Liver (tissue), 9 donors: ENCODE data around the gene DHRS9. TPM values are rescaled to one million over a fixed set of nuclear protein-coding genes. Genes with fewer than 3 reads are reported as not detected.

ENCODE experiments used
- DNase-seq: peaks from one replicate; pipeline ENCODE4 v3.0.0-alpha.2; 2017; ENCODE audit warnings: low spot score
- H3K27ac ChIP-seq, 2 donors: one replicate each; pipeline ENCODE4 v1.7.0; 2013; ENCODE audit warnings: inconsistent platforms in 2 of 2, low read length in 2 of 2, control low read depth in 1 of 2, low read depth in 1 of 2, mild to moderate bottlenecking in 1 of 2
- H3K27me3 ChIP-seq, 4 donors: one replicate each; pipeline versions ENCODE4 v1.6.1 to v1.7.0; 2013; ENCODE audit warnings: low read length in 3 of 4, inconsistent platforms in 1 of 4, mild to moderate bottlenecking in 1 of 4, moderate library complexity in 1 of 4; ENCODE audit not compliant: control insufficient read depth in 4 of 4, insufficient read depth in 4 of 4
- H3K36me3 ChIP-seq, 4 donors: one replicate each; pipeline versions ENCODE4 v1.6.1 to v1.7.0; 2013; ENCODE audit warnings: low read length in 3 of 4, mild to moderate bottlenecking in 3 of 4, low read depth in 1 of 4, moderate library complexity in 1 of 4; ENCODE audit not compliant: control insufficient read depth in 4 of 4, insufficient read depth in 3 of 4
- H3K4me1 ChIP-seq, 4 donors: one replicate each; pipeline versions ENCODE4 v1.6.1 to v1.7.0; 2013; ENCODE audit warnings: low read length in 3 of 4, mild to moderate bottlenecking in 3 of 4, moderate library complexity in 1 of 4; ENCODE audit not compliant: control insufficient read depth in 4 of 4, insufficient read depth in 4 of 4
- H3K4me3 ChIP-seq, 3 donors: one replicate each; pipeline versions ENCODE4 v1.6.1 to v1.7.0; 2013; ENCODE audit warnings: low read length in 3 of 3, control low read depth in 1 of 3, low read depth in 1 of 3, mild to moderate bottlenecking in 1 of 3
- H3K9ac ChIP-seq, 2 donors: one replicate each; pipeline ENCODE4 v1.7.0; 2013; ENCODE audit warnings: low read length in 2 of 2, mild to moderate bottlenecking in 2 of 2, moderate library complexity in 2 of 2, control low read depth in 1 of 2, low read depth in 1 of 2
- H3K9me3 ChIP-seq, 4 donors: one replicate each; pipeline versions ENCODE4 v1.6.1 to v1.7.0; 2013; ENCODE audit warnings: low read length in 3 of 4; ENCODE audit not compliant: control insufficient read depth in 4 of 4
- EGR1 ChIP-seq, 2 donors: IDR thresholded peaks; 2 replicates each; pipeline ENCODE4 v1.6.1; 2016 to 2018; ENCODE audit warnings: antibody characterized with exemption in 2 of 2, low read depth in 2 of 2
- GABPA ChIP-seq, 2 donors: IDR thresholded peaks in 1 of 2; conservative IDR thresholded peaks in 1 of 2; 2 replicates each; pipeline ENCODE4 v1.6.1; 2016; ENCODE audit warnings: antibody characterized with exemption in 2 of 2, mild to moderate bottlenecking in 1 of 2, moderate library complexity in 1 of 2
- HNF4A ChIP-seq, 2 donors: conservative IDR thresholded peaks; 2 replicates each; pipeline ENCODE4 v1.6.1; 2016; ENCODE audit warnings: antibody characterized with exemption in 2 of 2, mild to moderate bottlenecking in 2 of 2
- HNF4G ChIP-seq: IDR thresholded peaks from 2 replicates; pipeline ENCODE4 v1.6.1; 2016; ENCODE audit warnings: antibody characterized with exemption
- JUND ChIP-seq, 2 donors: IDR thresholded peaks; 2 replicates each; pipeline ENCODE4 v1.6.1; 2016; ENCODE audit warnings: antibody characterized with exemption in 2 of 2
- NR2F2 ChIP-seq: IDR thresholded peaks from 2 replicates; pipeline ENCODE4 v1.6.1; 2016; ENCODE audit warnings: antibody characterized with exemption
- RAD21 ChIP-seq, 2 donors: IDR thresholded peaks; 2 replicates each; pipeline ENCODE4 v1.6.1; 2016; ENCODE audit warnings: antibody characterized with exemption in 2 of 2, mild to moderate bottlenecking in 2 of 2
- RXRA ChIP-seq, 2 donors: IDR thresholded peaks; 2 replicates each; pipeline ENCODE4 v1.6.1; 2017 to 2018; ENCODE audit warnings: antibody characterized with exemption in 2 of 2, mild to moderate bottlenecking in 1 of 2
- SP1 ChIP-seq: IDR thresholded peaks from 2 replicates; pipeline ENCODE4 v1.6.1; 2018; ENCODE audit warnings: antibody characterized with exemption, mild to moderate bottlenecking
- YY1 ChIP-seq: IDR thresholded peaks from 2 replicates; pipeline ENCODE4 v1.6.1; 2016; ENCODE audit warnings: antibody characterized with exemption, mild to moderate bottlenecking
- WGBS: extraction: QIAGEN DNeasy Blood & Tissue Kit; methylation state at CpG from one replicate; pipeline ENCODE4 v1.1.7; 2013; 5-methylcytosine and 5-hydroxymethylcytosine counted together
- polyA plus RNA-seq, 2 donors: library from polyadenylated mRNA; stranded (reverse) in 1 of 2; unstranded in 1 of 2; fragments of 200-250 nt in 1 of 2; fragments of >200 nt in 1 of 2; fragmentation: Nextera tagmentation in 1 of 2; extraction: Ambion mirVana in 1 of 2; gene quantifications; one replicate each; pipeline versions ENCODE4 v1.2.1 to v1.2.3, GENCODE V29; 2013 to 2015
- total RNA-seq, 2 donors: library from RNA; depleted of rRNA; stranded (reverse); fragments of >200 nt; gene quantifications; one replicate each; pipeline ENCODE4 v1.2.3, GENCODE V29; 2014
- TF ChIP-seq, protein P1 (sequence below): IDR thresholded peaks from 2 replicates; pipeline ENCODE4 v1.6.1; 2016; ENCODE audit warnings: antibody characterized with exemption, mild to moderate bottlenecking
- TF ChIP-seq, protein P2 (sequence below): fragments of 150-350 bp; IDR thresholded peaks from 2 replicates; pipeline ENCODE4 v1.5.1; 2017; ENCODE audit warnings: improper control_type of control experiment, low read depth, low read length; ENCODE audit not compliant: missing input control
- TF ChIP-seq, protein P3 (sequence below): IDR thresholded peaks from 2 replicates; pipeline ENCODE4 v1.6.1; 2016; ENCODE audit warnings: antibody characterized with exemption
- TF ChIP-seq, protein P4 (sequence below): IDR thresholded peaks from 2 replicates; pipeline ENCODE4 v1.6.1; 2016; ENCODE audit warnings: antibody characterized with exemption
- donor health status: healthy.
- donor health status: healthy.
- donor health status: healthy.
- donor health status: healthy.
- donor health status: healthy.

The DHRS9 gene
- total and polyA plus RNA-seq, 4 donors: 0.25 to 0.93 (median 0.63) TPM

DNA sequence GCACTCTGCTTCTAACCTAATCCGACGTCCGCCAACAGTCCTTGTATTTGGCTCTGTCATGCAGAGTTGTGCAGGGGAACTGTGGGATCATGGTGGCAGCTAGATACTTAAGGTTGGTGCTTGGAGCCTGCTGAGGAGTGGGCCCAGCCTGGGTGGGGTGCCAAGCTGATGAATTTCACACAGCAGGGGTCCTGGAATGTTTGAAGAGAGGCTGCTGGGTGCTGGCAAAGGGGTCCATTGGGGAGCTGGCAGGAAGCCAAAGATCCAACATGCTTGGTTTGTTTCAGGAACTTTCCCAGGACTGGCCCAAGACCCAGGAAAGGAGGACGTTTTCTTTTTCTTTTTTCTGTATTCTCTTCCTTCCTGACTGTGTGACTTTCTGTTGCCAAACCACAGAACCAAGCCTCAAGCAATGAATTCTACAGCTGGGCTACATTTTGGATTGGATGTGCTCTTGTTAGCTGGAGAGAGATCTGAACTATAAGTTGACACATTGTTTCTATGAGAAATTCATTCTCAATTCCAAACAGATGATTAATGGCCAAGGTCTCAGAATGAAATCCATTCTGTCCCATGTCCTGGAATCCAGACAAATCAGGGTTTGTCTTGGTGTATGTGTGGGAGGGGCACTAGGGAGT, 49.9 kb downstream of the DHRS9 start:
- H3K36me3 ChIP-seq: no peaks in the 10 kb centered on the region
- no peaks in the 10 kb centered on the region for H3K9me3 ChIP-seq
- H3K27ac ChIP-seq: no peak overlapping the region
- H3K4me1 ChIP-seq: peaks cover 0 to 5% (median 0%) of the 10 kb centered on the region in 4 donors
- TF ChIP-seq YY1: no peak
- TF ChIP-seq HNF4A (conservative IDR thresholded peaks at IDR 0.05): no peak
- TF ChIP-seq JUND (IDR thresholded peaks at IDR 0.05): no peak
- TF ChIP-seq EGR1 (IDR thresholded peaks at IDR 0.05; ENCODE audit: low read depth in 2 of 2): no peak
- no peak for TF ChIP-seq NR2F2
- TF ChIP-seq RXRA (IDR thresholded peaks at IDR 0.05): no peak
- DNase-seq: no peak
- H3K4me3 ChIP-seq: no peak overlapping the region
- H3K9ac ChIP-seq: no peak overlapping the region
- 76% methylated on average over 4 of the region's 4 CpGs for WGBS
- H3K27me3 ChIP-seq: peaks cover 0 to 3% (median 0%) of the 10 kb centered on the region in 4 donors

DNA sequence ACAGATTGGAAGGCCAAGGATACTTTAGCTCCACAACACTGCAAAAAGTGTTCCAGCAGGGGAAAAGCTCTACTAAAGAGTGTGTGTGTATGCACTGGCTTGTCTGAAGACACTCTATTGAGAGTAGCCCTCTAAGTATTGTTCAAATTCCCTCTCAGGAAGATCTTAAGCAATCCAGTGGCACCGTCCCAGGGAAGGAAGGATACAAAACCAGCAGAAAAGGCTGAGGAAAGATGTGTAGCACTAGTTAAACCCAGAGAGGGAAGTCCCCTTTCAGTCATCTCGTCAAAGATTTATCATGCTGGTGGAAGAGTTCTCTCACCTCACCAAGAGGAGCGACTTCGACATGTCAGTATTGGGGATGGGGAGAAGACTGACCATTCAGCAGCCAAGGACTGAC, 50.5 kb downstream of the DHRS9 start:
- 86% methylated on average over 4 of the region's 4 CpGs for WGBS

DNA sequence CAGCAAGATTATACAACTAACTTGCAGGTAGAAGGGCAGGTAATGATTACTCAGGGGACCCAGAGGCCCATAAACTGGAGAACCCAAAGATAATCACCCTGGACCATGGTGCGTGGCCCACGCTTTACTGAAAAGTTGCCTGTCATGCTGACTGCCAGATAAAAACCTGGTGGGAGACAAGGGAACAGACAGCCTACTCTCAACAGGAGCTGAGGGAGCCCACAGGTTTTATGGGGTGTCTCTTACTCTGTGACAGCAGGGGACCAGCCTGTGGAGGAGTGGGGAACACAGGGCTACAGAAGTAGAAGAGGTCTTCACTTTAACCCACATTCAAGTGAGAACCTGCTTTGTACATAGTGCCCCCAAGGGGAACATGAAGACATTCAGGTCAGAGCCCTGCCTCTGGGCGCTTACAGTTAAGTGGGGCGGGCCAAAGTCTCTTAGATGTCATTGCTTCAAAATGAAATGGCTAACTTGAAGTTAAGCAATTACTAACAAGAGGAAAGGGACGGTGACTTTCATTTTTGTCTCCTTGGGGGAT, 60.4 kb downstream of the DHRS9 start:
- no peak for DNase-seq
- 92% methylated on average over 5 of the region's 5 CpGs for WGBS
- H3K36me3 ChIP-seq: no peaks in the 10 kb centered on the region

More for the DNA sequence above, 50.5 kb downstream of the DHRS9 start:
- H3K4me3 ChIP-seq: no peak overlapping the region
- H3K9me3 ChIP-seq: no peaks in the 10 kb centered on the region
- no peaks in the 10 kb centered on the region for H3K36me3 ChIP-seq
- H3K27ac ChIP-seq: no peak overlapping the region
- no peak overlapping the region for H3K9ac ChIP-seq
- peaks cover 0 to 3% (median 0%) of the 10 kb centered on the region in 4 donors for H3K27me3 ChIP-seq
- no peak for DNase-seq
- no peak for TF ChIP-seq GABPA (IDR thresholded peaks at IDR 0.05 in 1 of 2, conservative IDR thresholded peaks at IDR 0.05 in 1 of 2)
- TF ChIP-seq, protein P1, sequence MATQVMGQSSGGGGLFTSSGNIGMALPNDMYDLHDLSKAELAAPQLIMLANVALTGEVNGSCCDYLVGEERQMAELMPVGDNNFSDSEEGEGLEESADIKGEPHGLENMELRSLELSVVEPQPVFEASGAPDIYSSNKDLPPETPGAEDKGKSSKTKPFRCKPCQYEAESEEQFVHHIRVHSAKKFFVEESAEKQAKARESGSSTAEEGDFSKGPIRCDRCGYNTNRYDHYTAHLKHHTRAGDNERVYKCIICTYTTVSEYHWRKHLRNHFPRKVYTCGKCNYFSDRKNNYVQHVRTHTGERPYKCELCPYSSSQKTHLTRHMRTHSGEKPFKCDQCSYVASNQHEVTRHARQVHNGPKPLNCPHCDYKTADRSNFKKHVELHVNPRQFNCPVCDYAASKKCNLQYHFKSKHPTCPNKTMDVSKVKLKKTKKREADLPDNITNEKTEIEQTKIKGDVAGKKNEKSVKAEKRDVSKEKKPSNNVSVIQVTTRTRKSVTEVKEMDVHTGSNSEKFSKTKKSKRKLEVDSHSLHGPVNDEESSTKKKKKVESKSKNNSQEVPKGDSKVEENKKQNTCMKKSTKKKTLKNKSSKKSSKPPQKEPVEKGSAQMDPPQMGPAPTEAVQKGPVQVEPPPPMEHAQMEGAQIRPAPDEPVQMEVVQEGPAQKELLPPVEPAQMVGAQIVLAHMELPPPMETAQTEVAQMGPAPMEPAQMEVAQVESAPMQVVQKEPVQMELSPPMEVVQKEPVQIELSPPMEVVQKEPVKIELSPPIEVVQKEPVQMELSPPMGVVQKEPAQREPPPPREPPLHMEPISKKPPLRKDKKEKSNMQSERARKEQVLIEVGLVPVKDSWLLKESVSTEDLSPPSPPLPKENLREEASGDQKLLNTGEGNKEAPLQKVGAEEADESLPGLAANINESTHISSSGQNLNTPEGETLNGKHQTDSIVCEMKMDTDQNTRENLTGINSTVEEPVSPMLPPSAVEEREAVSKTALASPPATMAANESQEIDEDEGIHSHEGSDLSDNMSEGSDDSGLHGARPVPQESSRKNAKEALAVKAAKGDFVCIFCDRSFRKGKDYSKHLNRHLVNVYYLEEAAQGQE: no peak
- peaks cover 0 to 5% (median 0%) of the 10 kb centered on the region in 4 donors for H3K4me1 ChIP-seq

More for the DNA sequence above, 60.4 kb downstream of the DHRS9 start:
- Histone ChIP-seq H3K27me3 (no peaks in the 10 kb centered on the region), H3K4me1 (no peaks in the 10 kb centered on the region), H3K9me3 (no peaks in the 10 kb centered on the region), H3K4me3 (no peak overlapping the region), H3K27ac (no peak overlapping the region), H3K9ac (no peak overlapping the region)
- TF ChIP-seq GABPA (IDR thresholded peaks at IDR 0.05 in 1 of 2, conservative IDR thresholded peaks at IDR 0.05 in 1 of 2) (no peak), RAD21 (IDR thresholded peaks at IDR 0.05) (no peak), HNF4G (no peak), NR2F2 (no peak), SP1 (no peak), RXRA (IDR thresholded peaks at IDR 0.05) (no peak), YY1 (no peak)
- TF ChIP-seq, protein P2, sequence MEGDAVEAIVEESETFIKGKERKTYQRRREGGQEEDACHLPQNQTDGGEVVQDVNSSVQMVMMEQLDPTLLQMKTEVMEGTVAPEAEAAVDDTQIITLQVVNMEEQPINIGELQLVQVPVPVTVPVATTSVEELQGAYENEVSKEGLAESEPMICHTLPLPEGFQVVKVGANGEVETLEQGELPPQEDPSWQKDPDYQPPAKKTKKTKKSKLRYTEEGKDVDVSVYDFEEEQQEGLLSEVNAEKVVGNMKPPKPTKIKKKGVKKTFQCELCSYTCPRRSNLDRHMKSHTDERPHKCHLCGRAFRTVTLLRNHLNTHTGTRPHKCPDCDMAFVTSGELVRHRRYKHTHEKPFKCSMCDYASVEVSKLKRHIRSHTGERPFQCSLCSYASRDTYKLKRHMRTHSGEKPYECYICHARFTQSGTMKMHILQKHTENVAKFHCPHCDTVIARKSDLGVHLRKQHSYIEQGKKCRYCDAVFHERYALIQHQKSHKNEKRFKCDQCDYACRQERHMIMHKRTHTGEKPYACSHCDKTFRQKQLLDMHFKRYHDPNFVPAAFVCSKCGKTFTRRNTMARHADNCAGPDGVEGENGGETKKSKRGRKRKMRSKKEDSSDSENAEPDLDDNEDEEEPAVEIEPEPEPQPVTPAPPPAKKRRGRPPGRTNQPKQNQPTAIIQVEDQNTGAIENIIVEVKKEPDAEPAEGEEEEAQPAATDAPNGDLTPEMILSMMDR: no peak
- TF ChIP-seq, protein P3, sequence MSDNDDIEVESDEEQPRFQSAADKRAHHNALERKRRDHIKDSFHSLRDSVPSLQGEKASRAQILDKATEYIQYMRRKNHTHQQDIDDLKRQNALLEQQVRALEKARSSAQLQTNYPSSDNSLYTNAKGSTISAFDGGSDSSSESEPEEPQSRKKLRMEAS: no peak
- TF ChIP-seq, protein P4, sequence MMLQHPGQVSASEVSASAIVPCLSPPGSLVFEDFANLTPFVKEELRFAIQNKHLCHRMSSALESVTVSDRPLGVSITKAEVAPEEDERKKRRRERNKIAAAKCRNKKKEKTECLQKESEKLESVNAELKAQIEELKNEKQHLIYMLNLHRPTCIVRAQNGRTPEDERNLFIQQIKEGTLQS: no peak
- TF ChIP-seq, protein P1: no peak
